ENCODE data around the gene WASF2. TPM values are rescaled to one million over a fixed set of nuclear protein-coding genes. Genes with fewer than 3 reads are reported as not detected.
A peak's percentile ranks its signal among the peaks of the same experiment; 100 is the strongest.

WASF2 gene
- total RNA-seq, 1 experiment from 2014 or later = 134 TPM

DNA sequence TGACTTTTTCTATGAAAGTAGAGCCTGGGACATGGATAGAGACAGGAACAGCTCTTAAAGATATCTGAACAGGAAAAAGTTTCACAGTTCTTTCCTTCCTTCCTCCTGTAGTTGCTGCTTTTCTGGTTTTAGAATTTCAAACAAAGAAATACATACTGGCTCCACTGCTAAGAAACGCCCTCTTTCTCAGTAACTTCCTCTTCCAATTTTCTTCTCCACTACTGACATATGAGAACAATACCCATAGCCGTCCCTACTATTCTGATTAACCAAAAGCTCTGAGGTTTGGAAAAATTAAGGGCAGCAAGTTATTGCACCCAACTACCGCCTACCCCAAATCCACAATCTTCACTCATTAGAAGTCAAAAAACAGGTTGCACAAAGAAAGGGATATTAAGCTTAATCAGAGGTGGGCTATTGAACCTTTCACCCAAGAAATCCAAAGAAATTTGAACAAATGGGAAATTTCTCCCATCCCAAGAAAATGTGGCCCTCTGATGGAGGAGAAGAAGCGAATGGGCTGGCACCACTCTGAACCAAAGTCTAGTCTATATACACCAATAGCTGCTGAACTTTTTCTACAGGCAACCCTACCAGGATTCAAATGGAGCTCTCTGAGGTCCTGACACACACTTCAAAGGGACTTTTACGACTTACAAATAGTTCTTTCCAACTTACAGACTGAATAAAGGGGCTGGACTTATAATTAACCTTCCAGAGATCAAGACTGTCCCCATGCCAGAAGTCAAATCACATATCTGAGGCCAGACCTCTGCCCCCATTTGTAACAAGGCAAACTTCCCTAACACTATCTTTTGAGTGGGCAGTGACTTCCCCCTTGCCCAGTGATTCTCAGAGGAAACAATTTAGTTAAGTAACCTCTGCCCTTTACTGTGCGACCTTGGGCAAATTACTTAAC, 1.7 kb downstream of the WASF2 start:
- BruUV-seq (replicated peaks) = TSS peak; percentile 52
- no peaks in the 10 kb centered on the region for H3K36me3 ChIP-seq (ENCODE audit: low read depth)
- H3K9me2 ChIP-seq (ENCODE audit: insufficient read depth) = no peaks in the 10 kb centered on the region
- H4K20me1 ChIP-seq (ENCODE audit: insufficient read depth) = peaks cover 26% of the 10 kb centered on the region
- TF ChIP-seq, protein P1, sequence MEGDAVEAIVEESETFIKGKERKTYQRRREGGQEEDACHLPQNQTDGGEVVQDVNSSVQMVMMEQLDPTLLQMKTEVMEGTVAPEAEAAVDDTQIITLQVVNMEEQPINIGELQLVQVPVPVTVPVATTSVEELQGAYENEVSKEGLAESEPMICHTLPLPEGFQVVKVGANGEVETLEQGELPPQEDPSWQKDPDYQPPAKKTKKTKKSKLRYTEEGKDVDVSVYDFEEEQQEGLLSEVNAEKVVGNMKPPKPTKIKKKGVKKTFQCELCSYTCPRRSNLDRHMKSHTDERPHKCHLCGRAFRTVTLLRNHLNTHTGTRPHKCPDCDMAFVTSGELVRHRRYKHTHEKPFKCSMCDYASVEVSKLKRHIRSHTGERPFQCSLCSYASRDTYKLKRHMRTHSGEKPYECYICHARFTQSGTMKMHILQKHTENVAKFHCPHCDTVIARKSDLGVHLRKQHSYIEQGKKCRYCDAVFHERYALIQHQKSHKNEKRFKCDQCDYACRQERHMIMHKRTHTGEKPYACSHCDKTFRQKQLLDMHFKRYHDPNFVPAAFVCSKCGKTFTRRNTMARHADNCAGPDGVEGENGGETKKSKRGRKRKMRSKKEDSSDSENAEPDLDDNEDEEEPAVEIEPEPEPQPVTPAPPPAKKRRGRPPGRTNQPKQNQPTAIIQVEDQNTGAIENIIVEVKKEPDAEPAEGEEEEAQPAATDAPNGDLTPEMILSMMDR (conservative IDR thresholded peaks at IDR 0.05) = no peak
- no peak for TF ChIP-seq EZH2 (IDR thresholded peaks at IDR 0.05; ENCODE audit: low read depth)
- DNase-seq = peak in 1 of 2 experiments; percentile 38
- POLR2A ChIA-PET (ENCODE audit: unreplicated experiment) = interaction anchor here (0.6 kb wide), 2 partner anchors 37 to 255 kb away, joined by 3 to 12 read pairs; no protein-coding TSS in a partner anchor
- no peak overlapping the region for H2AFZ ChIP-seq
- H3K9me3 ChIP-seq (ENCODE audit: insufficient read depth, low read depth) = no peaks in the 10 kb centered on the region
- peaks cover 10% of the 10 kb centered on the region; the same call in 1 of the 2 replicates for H3F3A ChIP-seq (ENCODE audit: insufficient read depth, low read depth)
- peaks cover 11% of the 10 kb centered on the region for H3K4me1 ChIP-seq (replicated peaks; ENCODE audit: insufficient read depth)
- CTCF ChIA-PET = interaction anchor here (0.7 kb wide), 1 partner anchor 104 kb away, joined by 3 read pairs; no protein-coding TSS in a partner anchor
- intact Hi-C loops (cut with micrococcal nuclease; ENCODE audit: unreplicated experiment) = no loop called here
- H3K27ac ChIP-seq = peak overlapping the region; percentile 94
- H3K4me3 ChIP-seq = peak overlapping the region; percentile 88
- H3K27me3 ChIP-seq (ENCODE audit: insufficient read depth, low read depth) = no peaks in the 10 kb centered on the region
- H3K4me2 ChIP-seq = peak overlapping the region; percentile 83
- peaks cover 59% of the 10 kb centered on the region for H3K79me2 ChIP-seq (ENCODE audit: low read depth)

DNA sequence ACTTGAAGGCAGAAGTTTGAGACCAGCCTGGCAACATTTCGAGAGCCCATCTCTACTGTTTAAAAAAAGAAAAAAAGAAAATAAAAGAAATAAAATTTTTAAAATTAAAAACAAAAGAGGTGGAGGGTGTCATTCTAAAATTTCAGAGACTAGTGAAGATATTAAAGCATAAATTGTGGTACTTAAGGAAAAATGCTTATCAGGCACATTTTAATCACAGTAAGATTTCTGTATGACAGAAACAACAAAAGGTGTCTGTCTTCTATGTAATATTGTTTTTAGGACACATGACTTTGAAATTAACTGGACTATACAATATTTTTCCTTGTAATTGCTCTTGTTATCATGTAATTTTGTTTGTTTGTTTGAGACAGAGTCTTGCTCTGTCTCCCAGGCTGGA, 4.6 kb downstream of the WASF2 start:
- no peak overlapping the region for H3K27ac ChIP-seq
- no peak for DNase-seq
- no peak overlapping the region for H2AFZ ChIP-seq
- peaks cover 40% of the 10 kb centered on the region for H4K20me1 ChIP-seq (ENCODE audit: insufficient read depth)
- no TSS peak for BruUV-seq (replicated peaks)
- H3K4me3 ChIP-seq = no peak overlapping the region
- peaks cover 6% of the 10 kb centered on the region; the same call in 1 of the 2 replicates for H3F3A ChIP-seq (ENCODE audit: insufficient read depth, low read depth)
- peaks cover 11% of the 10 kb centered on the region for H3K4me1 ChIP-seq (replicated peaks; ENCODE audit: insufficient read depth)
- no peaks in the 10 kb centered on the region for H3K27me3 ChIP-seq (ENCODE audit: insufficient read depth, low read depth)
- H3K4me2 ChIP-seq = no peak overlapping the region
- intact Hi-C loops (cut with micrococcal nuclease; ENCODE audit: unreplicated experiment) = no loop called here
- H3K79me2 ChIP-seq (ENCODE audit: low read depth) = peaks cover 87% of the 10 kb centered on the region
- ChIA-PET CTCF (no interaction called here), POLR2A (ENCODE audit: unreplicated experiment) (no interaction called here)
- no peak for TF ChIP-seq EZH2 (IDR thresholded peaks at IDR 0.05; ENCODE audit: low read depth)
- TF ChIP-seq, protein P1 (conservative IDR thresholded peaks at IDR 0.05) = no peak
- H3K36me3 ChIP-seq (ENCODE audit: low read depth) = no peaks in the 10 kb centered on the region
- no peaks in the 10 kb centered on the region for H3K9me3 ChIP-seq (ENCODE audit: insufficient read depth, low read depth)
- H3K9me2 ChIP-seq (ENCODE audit: insufficient read depth) = no peaks in the 10 kb centered on the region

DNA sequence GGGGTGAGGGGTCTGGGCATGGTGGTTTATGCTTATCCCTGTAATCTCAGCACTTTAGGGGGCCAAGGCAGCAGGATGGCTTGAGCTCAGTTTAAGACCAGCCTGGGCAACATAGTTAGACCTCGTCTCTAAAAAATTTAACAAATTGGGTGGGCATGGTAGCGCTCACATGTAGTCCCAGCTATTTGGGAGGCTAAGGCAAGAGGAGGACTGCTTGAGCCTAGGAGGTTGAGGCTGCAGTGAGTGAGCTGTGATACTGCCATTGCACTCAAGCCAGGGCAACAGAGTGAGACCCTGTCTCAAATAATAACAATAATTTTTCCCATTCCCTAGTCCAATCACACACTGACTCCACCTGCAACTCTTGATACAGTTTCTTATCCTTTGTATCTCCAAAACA, 6.3 kb downstream of the WASF2 start:
- H3K4me1 ChIP-seq (replicated peaks; ENCODE audit: insufficient read depth) = peaks cover 10% of the 10 kb centered on the region
- H3K4me2 ChIP-seq = no peak overlapping the region
- CTCF ChIA-PET = no interaction called here
- BruUV-seq (replicated peaks) = no TSS peak
- no peaks in the 10 kb centered on the region for H3K27me3 ChIP-seq (ENCODE audit: insufficient read depth, low read depth)
- POLR2A ChIA-PET (ENCODE audit: unreplicated experiment) = interaction anchor here (0.6 kb wide), 1 partner anchor 67 kb away, joined by 6 read pairs; no protein-coding TSS in a partner anchor
- H4K20me1 ChIP-seq (ENCODE audit: insufficient read depth) = peaks cover 43% of the 10 kb centered on the region
- no peak overlapping the region for H2AFZ ChIP-seq
- H3K9me3 ChIP-seq (ENCODE audit: insufficient read depth, low read depth) = no peaks in the 10 kb centered on the region
- no peak overlapping the region for H3K27ac ChIP-seq
- no peaks in the 10 kb centered on the region for H3K36me3 ChIP-seq (ENCODE audit: low read depth)
- DNase-seq = no peak
- no peaks in the 10 kb centered on the region for H3K9me2 ChIP-seq (ENCODE audit: insufficient read depth)
- peaks cover 85% of the 10 kb centered on the region for H3K79me2 ChIP-seq (ENCODE audit: low read depth)
- H3F3A ChIP-seq (ENCODE audit: insufficient read depth, low read depth) = peaks cover 6% of the 10 kb centered on the region; the same call in 1 of the 2 replicates
- H3K4me3 ChIP-seq = no peak overlapping the region
- TF ChIP-seq EZH2 (IDR thresholded peaks at IDR 0.05; ENCODE audit: low read depth) = no peak
- TF ChIP-seq, protein P1 (conservative IDR thresholded peaks at IDR 0.05) = no peak
- intact Hi-C loops (cut with micrococcal nuclease; ENCODE audit: unreplicated experiment) = no loop called here

Data from PC-9 (cell line).